Caco-2 (cell line): Measurements from ENCODE around the gene PAPSS1. TPM values are rescaled to one million over a fixed set of nuclear protein-coding genes. Genes with fewer than 3 reads are reported as not detected.
A peak's percentile ranks its signal among the peaks of the same experiment; 100 is the strongest.

ENCODE experiments used
- BruUV-seq: library from RNA; stranded (reverse); fragments of 400-500 nt; replicated peaks from 2 replicates; lab custom pipeline; 2021; lab: Mats Ljungman, UMichigan
- CTCF ChIA-PET: fragments of 300-600 bp; sonication (Branson Sonifier 250); formaldehyde crosslinking; loops from one replicate; lab custom pipeline; 2022; ENCODE audit warnings: antibody characterized with exemption; lab: Charles Lee
- POLR2A ChIA-PET: fragments of 300-600 bp; sonication (Branson Sonifier 250); formaldehyde crosslinking; loops from one replicate; lab custom pipeline; 2022; ENCODE audit warnings: antibody characterized with exemption; lab: Charles Lee
- DNase-seq, 2 experiments: peaks; one replicate each; pipeline versions ENCODE4 v3.0.0 to v3.0.0-alpha.2; 2020 to 2022
- H3K27me3 ChIP-seq: replicated peaks from 2 replicates; pipeline ENCODE4 v1.6.0; 2011; ENCODE audit warnings: low read length; ENCODE audit not compliant: control insufficient read depth, insufficient read depth
- H3K36me3 ChIP-seq: 2 replicates; pipeline ENCODE4 v1.5.1; 2011; ENCODE audit warnings: low read length; ENCODE audit not compliant: control insufficient read depth, insufficient read depth
- H3K4me1 ChIP-seq: fragments of 250-450 bp; sonication (Bioruptor Pico); 2 replicates; pipeline ENCODE4 v1.5.1; 2020; ENCODE audit warnings: mild to moderate bottlenecking
- H3K4me3 ChIP-seq: 2 replicates; pipeline ENCODE4 v1.5.1; 2011; ENCODE audit warnings: low read depth, mild to moderate bottlenecking, control low read depth, low read length
- H3K9me3 ChIP-seq: fragments of 250-450 bp; sonication (Bioruptor Pico); 2 replicates; pipeline ENCODE4 v1.5.1; 2020; ENCODE audit warnings: mild to moderate bottlenecking, moderate library complexity
- H3K27ac Mint-ChIP-seq: one replicate; pipeline ENCODE4 v1.8.0; 2022; ENCODE audit warnings: mixed read lengths; ENCODE audit not compliant: unreplicated experiment
- H3K27me3 Mint-ChIP-seq: one replicate; pipeline ENCODE4 v1.8.0; 2022; ENCODE audit warnings: mixed read lengths; ENCODE audit not compliant: insufficient read depth, unreplicated experiment
- H3K36me3 Mint-ChIP-seq: one replicate; pipeline ENCODE4 v1.8.0; 2022; ENCODE audit warnings: mild to moderate bottlenecking, mixed read lengths; ENCODE audit not compliant: insufficient read depth, unreplicated experiment
- H3K4me1 Mint-ChIP-seq: one replicate; pipeline ENCODE4 v1.8.0; 2022; ENCODE audit warnings: low read depth, mixed read lengths; ENCODE audit not compliant: unreplicated experiment
- H3K4me3 Mint-ChIP-seq: one replicate; pipeline ENCODE4 v1.8.0; 2022; ENCODE audit warnings: mild to moderate bottlenecking, moderate library complexity, mixed read lengths; ENCODE audit not compliant: unreplicated experiment
- H3K9me3 Mint-ChIP-seq: one replicate; pipeline ENCODE4 v1.8.0; 2022; ENCODE audit warnings: mixed read lengths; ENCODE audit not compliant: unreplicated experiment
- intact Hi-C: fragments of 100-400 bp; cut with micrococcal nuclease; formaldehyde crosslinking; loops from one replicate; pipeline ENCODE4 v1.10.0; 2022; ENCODE audit not compliant: unreplicated experiment
- total RNA-seq: library from RNA; stranded (reverse); gene quantifications from 2 replicates; pipeline ENCODE4 v1.2.3, GENCODE V29; 2022
- TF ChIP-seq, protein P1 (sequence below), 2 experiments: fragments of 200-600 bp in 1 of 2; IDR thresholded peaks; 1 replicate in 1 of 2; 2 replicates in 1 of 2; pipeline versions ENCODE4 v1.5.1 to v1.8.0; 2011 to 2022; ENCODE audit warnings: antibody characterized with exemption in 1 of 2, control low read depth in 1 of 2, inconsistent platforms in 1 of 2, low read depth in 1 of 2, low read length in 1 of 2, mild to moderate bottlenecking in 1 of 2, moderate library complexity in 1 of 2; ENCODE audit not compliant: insufficient read depth in 1 of 2, severe bottlenecking in 1 of 2, unreplicated experiment in 1 of 2

PAPSS1 gene
- total RNA-seq, 1 experiment from 2014 or later = 66.1 TPM

DNA sequence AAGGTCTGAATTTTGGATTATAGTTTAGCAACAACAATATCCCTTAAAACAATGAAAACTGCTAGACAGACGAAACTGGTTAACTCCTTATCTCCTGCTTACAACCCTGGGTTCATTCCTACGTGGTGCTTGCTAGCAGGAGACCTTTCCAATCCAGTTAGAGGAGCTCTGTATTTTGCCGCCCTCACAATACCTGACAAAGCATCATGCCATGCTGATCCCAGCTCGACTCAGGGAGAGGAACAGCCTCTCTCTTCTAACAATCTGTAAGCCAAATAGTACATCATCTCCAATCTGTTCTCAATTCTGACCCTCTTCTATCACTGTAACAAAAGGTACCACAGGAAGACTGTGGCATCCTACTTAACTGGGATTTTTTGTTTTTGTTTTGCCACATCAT is 74.4 kb downstream of the PAPSS1 start:
- peak overlapping the region; percentile 49 for H3K27ac Mint-ChIP-seq
- no peaks in the 10 kb centered on the region for H3K27me3 Mint-ChIP-seq
- H3K4me1 Mint-ChIP-seq = no peaks in the 10 kb centered on the region
- Histone ChIP-seq H3K4me3 (no peak overlapping the region), H3K4me1 (no peaks in the 10 kb centered on the region), H3K36me3 (no peaks in the 10 kb centered on the region; the same call in none of the 2 replicates), H3K9me3 (no peaks in the 10 kb centered on the region), H3K27me3 (no peaks in the 10 kb centered on the region)
- ChIA-PET POLR2A (no interaction called here), CTCF (no interaction called here)
- intact Hi-C loops = no loop called here
- peaks cover 6% of the 10 kb centered on the region for H3K36me3 Mint-ChIP-seq
- no peak overlapping the region for H3K4me3 Mint-ChIP-seq
- TF ChIP-seq, protein P1, sequence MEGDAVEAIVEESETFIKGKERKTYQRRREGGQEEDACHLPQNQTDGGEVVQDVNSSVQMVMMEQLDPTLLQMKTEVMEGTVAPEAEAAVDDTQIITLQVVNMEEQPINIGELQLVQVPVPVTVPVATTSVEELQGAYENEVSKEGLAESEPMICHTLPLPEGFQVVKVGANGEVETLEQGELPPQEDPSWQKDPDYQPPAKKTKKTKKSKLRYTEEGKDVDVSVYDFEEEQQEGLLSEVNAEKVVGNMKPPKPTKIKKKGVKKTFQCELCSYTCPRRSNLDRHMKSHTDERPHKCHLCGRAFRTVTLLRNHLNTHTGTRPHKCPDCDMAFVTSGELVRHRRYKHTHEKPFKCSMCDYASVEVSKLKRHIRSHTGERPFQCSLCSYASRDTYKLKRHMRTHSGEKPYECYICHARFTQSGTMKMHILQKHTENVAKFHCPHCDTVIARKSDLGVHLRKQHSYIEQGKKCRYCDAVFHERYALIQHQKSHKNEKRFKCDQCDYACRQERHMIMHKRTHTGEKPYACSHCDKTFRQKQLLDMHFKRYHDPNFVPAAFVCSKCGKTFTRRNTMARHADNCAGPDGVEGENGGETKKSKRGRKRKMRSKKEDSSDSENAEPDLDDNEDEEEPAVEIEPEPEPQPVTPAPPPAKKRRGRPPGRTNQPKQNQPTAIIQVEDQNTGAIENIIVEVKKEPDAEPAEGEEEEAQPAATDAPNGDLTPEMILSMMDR (IDR thresholded peaks at IDR 0.05; ENCODE audit: insufficient read depth in 1 of 2, low read depth in 1 of 2, low read length in 1 of 2, severe bottlenecking in 1 of 2, unreplicated experiment in 1 of 2) = no peak
- no peak for DNase-seq
- no peaks in the 10 kb centered on the region for H3K9me3 Mint-ChIP-seq
- BruUV-seq = no TSS peak

DNA sequence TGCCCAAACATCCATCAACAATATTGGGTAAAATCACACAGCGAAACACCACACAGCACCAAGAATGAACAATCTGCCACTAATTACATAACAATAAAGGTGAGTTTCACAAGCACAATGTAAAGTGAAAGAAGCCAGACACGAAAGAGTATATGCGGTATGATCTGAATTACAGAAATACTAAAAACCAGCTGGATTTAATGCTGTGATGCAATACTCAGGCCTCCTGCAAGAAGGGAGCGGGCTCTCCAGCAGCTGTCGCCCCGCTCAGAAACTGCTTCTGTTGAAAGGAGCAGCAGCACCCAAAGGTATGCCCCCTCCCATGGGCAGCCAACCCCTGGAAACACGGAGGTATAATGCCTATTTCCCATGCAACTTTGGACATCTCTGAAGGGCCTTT is 77.0 kb downstream of the PAPSS1 start:
- Mint-ChIP-seq H3K27me3 (no peaks in the 10 kb centered on the region), H3K36me3 (peaks cover 6% of the 10 kb centered on the region), H3K27ac (no peak overlapping the region), H3K9me3 (no peaks in the 10 kb centered on the region), H3K4me1 (no peaks in the 10 kb centered on the region), H3K4me3 (no peak overlapping the region)
- Histone ChIP-seq H3K27me3 (no peaks in the 10 kb centered on the region), H3K4me1 (no peaks in the 10 kb centered on the region), H3K9me3 (no peaks in the 10 kb centered on the region), H3K36me3 (no peaks in the 10 kb centered on the region; the same call in none of the 2 replicates), H3K4me3 (no peak overlapping the region)
- intact Hi-C loops = no loop called here
- TF ChIP-seq, protein P1 (IDR thresholded peaks at IDR 0.05; ENCODE audit: insufficient read depth in 1 of 2, low read depth in 1 of 2, low read length in 1 of 2, severe bottlenecking in 1 of 2, unreplicated experiment in 1 of 2) = no peak
- CTCF ChIA-PET = no interaction called here
- BruUV-seq = no TSS peak
- POLR2A ChIA-PET = no interaction called here
- DNase-seq = no peak

DNA sequence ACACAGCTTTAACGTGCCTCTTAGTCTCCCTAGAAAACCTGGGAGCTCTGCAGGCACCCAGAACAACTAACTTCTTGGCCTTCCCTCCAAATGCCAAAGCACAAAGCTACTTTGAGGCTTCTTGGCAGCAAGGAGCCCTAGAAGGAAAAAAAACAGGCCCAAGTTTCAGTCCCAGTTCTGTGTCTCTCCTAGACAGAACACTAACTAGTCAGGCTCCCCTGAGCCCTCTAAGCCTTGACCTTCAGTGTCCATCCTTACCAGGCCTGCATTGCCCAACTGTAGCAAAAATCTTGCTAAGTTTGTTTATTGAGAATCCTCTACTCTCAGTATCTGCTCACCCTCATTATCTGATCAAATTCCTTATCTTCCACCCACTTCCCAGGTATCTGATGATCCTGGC is 79.2 kb downstream of the PAPSS1 start:
- H3K27me3 Mint-ChIP-seq = no peaks in the 10 kb centered on the region
- Histone ChIP-seq H3K4me3 (no peak overlapping the region), H3K9me3 (no peaks in the 10 kb centered on the region), H3K36me3 (no peaks in the 10 kb centered on the region; the same call in none of the 2 replicates), H3K27me3 (no peaks in the 10 kb centered on the region), H3K4me1 (no peaks in the 10 kb centered on the region)
- no peaks in the 10 kb centered on the region for H3K4me1 Mint-ChIP-seq
- no peak overlapping the region for H3K4me3 Mint-ChIP-seq
- H3K36me3 Mint-ChIP-seq = peaks cover 6% of the 10 kb centered on the region
- ChIA-PET CTCF (no interaction called here), POLR2A (interaction anchor here (0.6 kb wide), 1 partner anchor 88 kb away, joined by 9 read pairs; no protein-coding TSS in a partner anchor)
- BruUV-seq = no TSS peak
- DNase-seq = no peak
- intact Hi-C loops = no loop called here
- peak overlapping the region; percentile 1 for H3K27ac Mint-ChIP-seq
- no peaks in the 10 kb centered on the region for H3K9me3 Mint-ChIP-seq
- TF ChIP-seq, protein P1 (IDR thresholded peaks at IDR 0.05; ENCODE audit: insufficient read depth in 1 of 2, low read depth in 1 of 2, low read length in 1 of 2, severe bottlenecking in 1 of 2, unreplicated experiment in 1 of 2) = no peak
